Body of pancreas (tissue), 4 donors: ENCODE results near the gene ASAH2.

ENCODE experiments used
- POLR2A ChIP-seq, 3 donors: fragments of 450-650 bp; IDR thresholded peaks; one replicate each; pipeline ENCODE4 v1.6.1; 2016; ENCODE audit warnings: antibody characterized with exemption in 3 of 3, mild to moderate bottlenecking in 2 of 3
- TF ChIP-seq, protein P1 (sequence below), 7 experiments: fragments of 450-650 bp in 4 of 7; fragments of 200-600 bp in 3 of 7; sonication (generic) in 3 of 7; IDR thresholded peaks; one replicate each; pipeline ENCODE4 v1.5.1; 2016 to 2019; ENCODE audit warnings: antibody characterized with exemption in 7 of 7

DNA sequence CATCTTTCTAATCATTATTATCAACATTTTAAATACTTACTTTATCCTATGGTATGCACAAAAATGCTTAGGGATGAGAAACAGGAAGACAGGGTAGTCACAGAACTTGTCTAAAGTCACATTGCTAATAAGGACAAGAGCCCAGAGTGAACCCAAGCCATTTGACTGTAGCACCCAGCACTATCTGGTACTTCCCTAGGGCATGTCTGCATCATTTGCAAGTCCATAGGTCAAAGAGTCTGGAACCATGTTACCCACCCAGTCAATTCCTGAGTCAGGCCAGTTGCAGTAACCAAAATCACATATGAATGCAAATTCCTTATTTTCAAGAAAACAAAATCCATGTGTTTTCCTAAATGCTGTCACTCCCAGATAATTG, 19.1 kb downstream of the ASAH2 start:
- TF ChIP-seq, protein P1, sequence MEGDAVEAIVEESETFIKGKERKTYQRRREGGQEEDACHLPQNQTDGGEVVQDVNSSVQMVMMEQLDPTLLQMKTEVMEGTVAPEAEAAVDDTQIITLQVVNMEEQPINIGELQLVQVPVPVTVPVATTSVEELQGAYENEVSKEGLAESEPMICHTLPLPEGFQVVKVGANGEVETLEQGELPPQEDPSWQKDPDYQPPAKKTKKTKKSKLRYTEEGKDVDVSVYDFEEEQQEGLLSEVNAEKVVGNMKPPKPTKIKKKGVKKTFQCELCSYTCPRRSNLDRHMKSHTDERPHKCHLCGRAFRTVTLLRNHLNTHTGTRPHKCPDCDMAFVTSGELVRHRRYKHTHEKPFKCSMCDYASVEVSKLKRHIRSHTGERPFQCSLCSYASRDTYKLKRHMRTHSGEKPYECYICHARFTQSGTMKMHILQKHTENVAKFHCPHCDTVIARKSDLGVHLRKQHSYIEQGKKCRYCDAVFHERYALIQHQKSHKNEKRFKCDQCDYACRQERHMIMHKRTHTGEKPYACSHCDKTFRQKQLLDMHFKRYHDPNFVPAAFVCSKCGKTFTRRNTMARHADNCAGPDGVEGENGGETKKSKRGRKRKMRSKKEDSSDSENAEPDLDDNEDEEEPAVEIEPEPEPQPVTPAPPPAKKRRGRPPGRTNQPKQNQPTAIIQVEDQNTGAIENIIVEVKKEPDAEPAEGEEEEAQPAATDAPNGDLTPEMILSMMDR (IDR thresholded peaks at IDR 0.05) = no peak
- no peak for TF ChIP-seq POLR2A (IDR thresholded peaks at IDR 0.05)
